Measurements from ENCODE around the gene PRKG1.

GRCh38 chr10:51620131-51620530 lies 545.8 kb downstream of the PRKG1 start:
- no peak for TF ChIP-seq POLR2A (IDR thresholded peaks at IDR 0.05; ENCODE audit: low read depth)
- TF ChIP-seq, protein P1, sequence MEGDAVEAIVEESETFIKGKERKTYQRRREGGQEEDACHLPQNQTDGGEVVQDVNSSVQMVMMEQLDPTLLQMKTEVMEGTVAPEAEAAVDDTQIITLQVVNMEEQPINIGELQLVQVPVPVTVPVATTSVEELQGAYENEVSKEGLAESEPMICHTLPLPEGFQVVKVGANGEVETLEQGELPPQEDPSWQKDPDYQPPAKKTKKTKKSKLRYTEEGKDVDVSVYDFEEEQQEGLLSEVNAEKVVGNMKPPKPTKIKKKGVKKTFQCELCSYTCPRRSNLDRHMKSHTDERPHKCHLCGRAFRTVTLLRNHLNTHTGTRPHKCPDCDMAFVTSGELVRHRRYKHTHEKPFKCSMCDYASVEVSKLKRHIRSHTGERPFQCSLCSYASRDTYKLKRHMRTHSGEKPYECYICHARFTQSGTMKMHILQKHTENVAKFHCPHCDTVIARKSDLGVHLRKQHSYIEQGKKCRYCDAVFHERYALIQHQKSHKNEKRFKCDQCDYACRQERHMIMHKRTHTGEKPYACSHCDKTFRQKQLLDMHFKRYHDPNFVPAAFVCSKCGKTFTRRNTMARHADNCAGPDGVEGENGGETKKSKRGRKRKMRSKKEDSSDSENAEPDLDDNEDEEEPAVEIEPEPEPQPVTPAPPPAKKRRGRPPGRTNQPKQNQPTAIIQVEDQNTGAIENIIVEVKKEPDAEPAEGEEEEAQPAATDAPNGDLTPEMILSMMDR (IDR thresholded peaks at IDR 0.05) = no peak
- no peak for TF ChIP-seq POLR2AphosphoS5 (IDR thresholded peaks at IDR 0.05)
- no peak for TF ChIP-seq EP300 (IDR thresholded peaks at IDR 0.05)

All from esophagus muscularis mucosa (tissue), 4 donors.